K562 (cell line): ENCODE data around the gene PLD6. TPM values are rescaled to one million over a fixed set of nuclear protein-coding genes. Genes with fewer than 3 reads are reported as not detected.

Experiments
- ATF7 ChIP-seq: fragments of 450-650 bp; IDR thresholded peaks from 2 replicates; pipeline ENCODE4 v1.7.1; 2014; ENCODE audit warnings: mild to moderate bottlenecking, moderate library complexity
- BDP1 ChIP-seq: IDR thresholded peaks from 3 replicates; pipeline ENCODE4 v1.6.1; 2011; ENCODE audit not compliant: insufficient read length, insufficient read depth
- CC2D1A ChIP-seq: fragments of 450-650 bp; IDR thresholded peaks from 2 replicates; pipeline ENCODE4 v1.6.1; 2017; ENCODE audit warnings: mild to moderate bottlenecking
- E2F1 ChIP-seq: sonication (generic); formaldehyde crosslinking; IDR thresholded peaks from 2 replicates; pipeline ENCODE4 v1.8.1; 2023; ENCODE audit warnings: mild to moderate bottlenecking, missing genetic modification reagents, moderate library complexity
- ETV1 ChIP-seq: fragments of 450-650 bp; conservative IDR thresholded peaks from 2 replicates; pipeline ENCODE4 v1.6.1; 2016; ENCODE audit warnings: missing genetic modification characterization, control low read depth, low read depth, missing compliant biosample characterization
- FOS ChIP-seq: IDR thresholded peaks from 3 replicates; pipeline ENCODE4 v1.6.1; 2011; ENCODE audit not compliant: insufficient read length; ENCODE audit errors: extremely low read depth
- FOXJ2 ChIP-seq: fragments of 200-800 bp; sonication (Bioruptor generic); IDR thresholded peaks from 2 replicates; pipeline ENCODE4 v1.6.1; 2016; ENCODE audit warnings: missing genetic modification characterization, missing compliant biosample characterization
- HDAC1 ChIP-seq, 2 experiments: fragments of 450-650 bp; IDR thresholded peaks; 2 replicates each; pipeline ENCODE4 v1.6.1; 2016 to 2017; ENCODE audit warnings: inconsistent platforms in 1 of 2, mild to moderate bottlenecking in 1 of 2, moderate library complexity in 1 of 2
- HLTF ChIP-seq: fragments of 450-650 bp; IDR thresholded peaks from 2 replicates; pipeline ENCODE4 v1.6.1; 2016
- HMG20B ChIP-seq: fragments of 250-450 bp; sonication (Bioruptor Pico); IDR thresholded peaks from 2 replicates; pipeline ENCODE4 v1.5.0; 2021; ENCODE audit warnings: mild to moderate bottlenecking
- HNRNPLL ChIP-seq: fragments of 200-400 bp; formaldehyde crosslinking; IDR thresholded peaks from 2 replicates; pipeline ENCODE4 v1.6.1; 2017; ENCODE audit warnings: low read length, low read depth, mild to moderate bottlenecking; ENCODE audit not compliant: poor library complexity, severe bottlenecking
- ID3 ChIP-seq, 2 experiments: fragments of 250-450 bp in 1 of 2; fragments of 450-650 bp in 1 of 2; sonication (Bioruptor Pico) in 1 of 2; IDR thresholded peaks; 2 replicates each; pipeline versions ENCODE4 v1.6.1 to v1.8.0; 2016 to 2021; ENCODE audit warnings: mild to moderate bottlenecking in 2 of 2, moderate library complexity in 2 of 2, missing compliant biosample characterization in 1 of 2, missing genetic modification characterization in 1 of 2
- KAT8 ChIP-seq: fragments of 450-650 bp; IDR thresholded peaks from 2 replicates; pipeline ENCODE4 v1.6.1; 2016; ENCODE audit warnings: low read depth, mild to moderate bottlenecking
- MEIS2 ChIP-seq: fragments of 450-650 bp; IDR thresholded peaks from 2 replicates; pipeline ENCODE4 v1.6.1; 2014; ENCODE audit warnings: mild to moderate bottlenecking; ENCODE audit not compliant: partially characterized antibody
- MYNN ChIP-seq, 2 experiments: sonication (generic); formaldehyde crosslinking in 1 of 2; IDR thresholded peaks; 2 replicates each; pipeline versions ENCODE4 v1.5.0 to v1.6.1; 2016 to 2020; ENCODE audit warnings: antibody characterized with exemption in 1 of 2, missing genetic modification reagents in 1 of 2
- PRDM10 ChIP-seq: fragments of 450-650 bp; IDR thresholded peaks from 2 replicates; pipeline ENCODE4 v1.6.1; 2018; ENCODE audit not compliant: partially characterized antibody
- RBM34 ChIP-seq: fragments of 200-400 bp; formaldehyde crosslinking; IDR thresholded peaks from 2 replicates; pipeline ENCODE4 v1.6.1; 2018; ENCODE audit warnings: low read length, borderline replicate concordance; ENCODE audit not compliant: insufficient read depth
- TAF1 ChIP-seq: IDR thresholded peaks from 2 replicates; pipeline ENCODE4 v1.6.1; 2011; ENCODE audit warnings: mild to moderate bottlenecking, low read length, moderate library complexity; ENCODE audit not compliant: insufficient read depth, control insufficient read depth, severe bottlenecking; ENCODE audit errors: extremely low read depth
- TEAD4 ChIP-seq, 2 experiments: sonication (generic) in 1 of 2; formaldehyde crosslinking in 1 of 2; IDR thresholded peaks; 2 replicates each; pipeline versions ENCODE4 v1.6.1 to v1.8.0; 2012 to 2022; ENCODE audit warnings: borderline replicate concordance in 1 of 2, inconsistent platforms in 1 of 2, low read length in 1 of 2, mild to moderate bottlenecking in 1 of 2, missing genetic modification reagents in 1 of 2
- TRIM28 ChIP-seq: fragments of 450-650 bp; IDR thresholded peaks from 2 replicates; pipeline ENCODE4 v1.6.1; 2017
- XRCC5 ChIP-seq: fragments of 200-400 bp; formaldehyde crosslinking; IDR thresholded peaks from 2 replicates; pipeline ENCODE4 v1.6.1; 2017; ENCODE audit warnings: low read depth, mild to moderate bottlenecking, low read length
- ZNF133 ChIP-seq: fragments of 250-450 bp; sonication (Bioruptor Pico); IDR thresholded peaks from 2 replicates; pipeline ENCODE4 v1.4.0; 2020; ENCODE audit warnings: mild to moderate bottlenecking
- ZNF253 ChIP-seq: fragments of 250-450 bp; sonication (Bioruptor Pico); conservative IDR thresholded peaks from 2 replicates; pipeline ENCODE4 v1.6.1; 2021; ENCODE audit warnings: mild to moderate bottlenecking
- ZSCAN29 ChIP-seq: fragments of 450-650 bp; IDR thresholded peaks from 2 replicates; pipeline ENCODE4 v1.6.1; 2017
- polyA plus RNA-seq, 8 experiments: library from polyadenylated mRNA; depleted of rRNA in 4 of 8; stranded (reverse) in 5 of 8; unstranded in 3 of 8; fragments of >200 nt; fragmentation: Nextera tagmentation in 2 of 8; fragmentation: Illumina TruSeq in 1 of 8; extraction: Ambion mirVana in 2 of 8; extraction: Trizol in 1 of 8; gene quantifications; 2 replicates each; pipeline versions ENCODE4 v1.2.1 to v1.2.3, GENCODE V29; 2011 to 2014; ENCODE audit warnings: inconsistent platforms in 1 of 8, missing spikeins in 1 of 8
- total RNA-seq, 7 experiments: library from RNA; depleted of rRNA in 6 of 7; stranded (reverse); fragments of >200 nt in 6 of 7; fragmentation: Illumina TruSeq in 2 of 7; extraction: Trizol in 2 of 7; gene quantifications; 2 replicates each; pipeline versions ENCODE4 v1.2.1 to v1.2.3, GENCODE V29; 2011 to 2021; ENCODE audit warnings: low replicate concordance in 1 of 7

The PLD6 gene
- total and polyA plus RNA-seq, 9 of the 15 experiments (the other 6 are each of a cell fraction or from before 2014, with no cell fraction given): 3.6 to 15.6 (median 10.0) TPM

DNA sequence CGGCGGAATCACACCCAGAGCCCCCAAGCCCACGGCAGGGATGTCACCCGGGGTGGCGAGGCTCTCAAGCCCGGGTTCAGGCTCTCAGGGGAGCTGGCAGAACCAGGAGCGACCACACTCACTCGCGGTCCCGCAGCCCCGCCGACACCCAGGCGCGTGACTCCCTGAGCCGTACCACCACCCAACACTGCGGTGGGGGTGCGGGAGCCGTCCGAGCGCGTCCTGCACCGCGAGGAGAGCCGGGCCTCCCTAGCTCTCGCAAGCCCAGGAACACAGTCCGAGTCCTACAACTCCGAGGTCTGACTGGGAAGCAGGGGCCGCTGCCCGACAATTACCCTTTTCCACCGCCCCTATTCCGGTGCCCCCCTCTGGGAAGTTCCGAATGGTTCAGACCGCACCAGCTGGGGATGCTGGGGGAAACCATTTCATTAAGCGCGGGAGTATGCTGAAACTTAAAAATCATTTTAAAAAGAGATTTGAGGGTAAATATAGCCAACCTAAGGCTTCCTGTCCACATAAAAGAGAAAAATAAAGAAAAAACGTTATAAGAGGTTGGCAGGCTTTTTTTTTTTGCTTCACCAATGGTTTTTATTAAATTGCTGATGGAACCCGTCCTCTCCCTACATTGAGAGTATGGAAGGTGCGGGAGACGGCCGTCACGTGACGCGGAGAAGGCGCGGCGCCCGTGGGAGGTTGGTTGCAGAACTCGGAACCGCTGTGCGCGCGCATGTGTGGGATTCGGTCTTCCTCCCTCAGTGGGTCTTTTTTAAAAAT is 31.1 kb upstream of the PLD6 start, which contains the start of gene FLCN (continued):
- TF ChIP-seq FOXJ2 (tag): no peak
- no peak for TF ChIP-seq ZNF253 (CRISPR knock-in tag)
- TF ChIP-seq TAF1: peak; percentile 70
- no peak for TF ChIP-seq KAT8
- no peak for TF ChIP-seq RBM34
- no peak for TF ChIP-seq CC2D1A
- no peak for TF ChIP-seq FOS
- TF ChIP-seq BDP1: no peak
- peak; percentile 100 for TF ChIP-seq PRDM10
- no peak for TF ChIP-seq TRIM28
- TF ChIP-seq HDAC1 (IDR thresholded peaks at IDR 0.05): peak in 1 of 2 experiments; percentile 59; a peak in 2 of 4 replicates
- TF ChIP-seq HNRNPLL: no peak
- peak; percentile 90 for TF ChIP-seq ETV1
- peak; percentile 100 for TF ChIP-seq ATF7
- no peak for TF ChIP-seq ZNF133
- no peak for TF ChIP-seq E2F1 (CRISPR knock-in tag)
- TF ChIP-seq XRCC5: no peak
- TF ChIP-seq ID3 (CRISPR knock-in tag; IDR thresholded peaks at IDR 0.05): no peak
- TF ChIP-seq ID3 (tag; IDR thresholded peaks at IDR 0.05): no peak
- no peak for TF ChIP-seq HMG20B (CRISPR knock-in tag)
- TF ChIP-seq TEAD4 (IDR thresholded peaks at IDR 0.05; ENCODE audit: low read length): 0 out of 2 replicates have a peak, but pooled peaks have one; percentile 31
- no peak for TF ChIP-seq TEAD4 (CRISPR knock-in tag; IDR thresholded peaks at IDR 0.05; ENCODE audit: borderline replicate concordance)
- peak; percentile 48 for TF ChIP-seq MEIS2
- TF ChIP-seq ZSCAN29: no peak
- no peak for TF ChIP-seq MYNN (IDR thresholded peaks at IDR 0.05)
- no peak for TF ChIP-seq MYNN (CRISPR knock-in tag; IDR thresholded peaks at IDR 0.05)
- no peak for TF ChIP-seq HLTF
